Left lung (tissue), 10 donors: ENCODE measurements around the gene ZBED2. TPM values are rescaled to one million over a fixed set of nuclear protein-coding genes. Genes with fewer than 3 reads are reported as not detected.

Source experiments
- ATAC-seq: fragments of 200-7000 bp; cut with Tn5 transposase; one replicate; pipeline ENCODE4 v1.9.1; 2020; ENCODE audit warnings: moderate library complexity
- DNase-seq, 4 donors: peaks; one replicate each; pipeline ENCODE4 v3.0.0-alpha.2; 2013 to 2020
- H3K27ac ChIP-seq, 2 donors: fragments of 200-600 bp; sonication (generic) in 1 of 2; one replicate each; pipeline versions ENCODE4 v1.5.0 to v1.8.0; 2020 to 2021
- H3K27me3 ChIP-seq, 2 donors: fragments of 200-600 bp; sonication (generic) in 1 of 2; one replicate each; pipeline versions ENCODE4 v1.5.0 to v1.8.0; 2020 to 2021
- H3K36me3 ChIP-seq, 2 donors: fragments of 200-600 bp; sonication (generic) in 1 of 2; one replicate each; pipeline versions ENCODE4 v1.5.0 to v1.8.0; 2020 to 2021
- H3K4me1 ChIP-seq, 2 donors: fragments of 200-600 bp; one replicate each; pipeline ENCODE4 v1.8.0; 2021
- H3K4me3 ChIP-seq, 2 donors: fragments of 200-600 bp; sonication (generic) in 1 of 2; one replicate each; pipeline versions ENCODE4 v1.5.0 to v1.8.0; 2020 to 2021; ENCODE audit warnings: mild to moderate bottlenecking in 1 of 2
- H3K9me3 ChIP-seq, 2 donors: fragments of 200-600 bp; sonication (generic) in 1 of 2; one replicate each; pipeline versions ENCODE4 v1.5.0 to v1.8.0; 2020 to 2021
- CTCF ChIP-seq, 2 donors: fragments of 200-600 bp; sonication (generic) in 1 of 2; IDR thresholded peaks; one replicate each; pipeline versions ENCODE4 v1.5.0 to v1.8.0; 2021; ENCODE audit warnings: antibody characterized with exemption in 2 of 2
- intact Hi-C, 2 donors: fragments of 100-400 bp; cut with DNase I; formaldehyde crosslinking; loops; one replicate each; pipeline versions ENCODE4 v1.11.2 to v1.14.2; 2022
- polyA plus RNA-seq, 6 donors: library from polyadenylated mRNA; unstranded; fragments of 120-200 nt; gene quantifications; one replicate each; pipeline ENCODE4 v1.2.1, GENCODE V29; 2013; ENCODE audit not compliant: insufficient read length in 6 of 6
- total RNA-seq, 2 donors: library from RNA; stranded (reverse); fragmentation: NEBNext Ultra II Directional; extraction: Animal tissue kit (Norgen Biotek cat#: 25700); gene quantifications; one replicate each; pipeline ENCODE4 v1.2.1, GENCODE V29; 2021
- donor health status: DM: no; HTN: yes; CAD: no.
- donor health status: DM: no; HTN: no; CAD: no.

The ZBED2 gene
- total and polyA plus RNA-seq, 8 donors, result 0.11 to 19.2 (median 0.21) TPM

- Histone ChIP-seq H3K27me3 (no peaks in the 10 kb centered on the region), H3K9me3 (no peaks in the 10 kb centered on the region), H3K36me3 (no peaks in the 10 kb centered on the region), H3K4me3 (no peak overlapping the region), H3K4me1 (no peaks in the 10 kb centered on the region), H3K27ac (no peak overlapping the region)
- no peak for ATAC-seq
- no peak for DNase-seq
- TF ChIP-seq CTCF (IDR thresholded peaks at IDR 0.05), result no peak
- intact Hi-C loops, result no loop called here
Measured at GRCh38 chr3:111598139-111598538, 3.0 kb upstream of the ZBED2 start.

- Histone ChIP-seq H3K27me3 (no peaks in the 10 kb centered on the region), H3K4me1 (no peaks in the 10 kb centered on the region), H3K9me3 (no peaks in the 10 kb centered on the region), H3K36me3 (no peaks in the 10 kb centered on the region), H3K4me3 (no peak overlapping the region), H3K27ac (no peak overlapping the region)
- intact Hi-C loops, result no loop called here
- DNase-seq, result no peak
- ATAC-seq, result no peak
- no peak for TF ChIP-seq CTCF (IDR thresholded peaks at IDR 0.05)
Measured at GRCh38 chr3:111596328-111596727, 1.2 kb upstream of the ZBED2 start.

- intact Hi-C loops, result no loop called here
- ATAC-seq, result peak; percentile 55
- no peak for TF ChIP-seq CTCF (IDR thresholded peaks at IDR 0.05)
- Histone ChIP-seq H3K27ac (peak overlapping the region in 1 of 2 donors; percentile 48), H3K36me3 (no peaks in the 10 kb centered on the region), H3K4me3 (peak overlapping the region in 1 of 2 donors; percentile 26), H3K27me3 (no peaks in the 10 kb centered on the region), H3K9me3 (no peaks in the 10 kb centered on the region), H3K4me1 (no peaks in the 10 kb centered on the region)
- no peak for DNase-seq
Measured at GRCh38 chr3:111594781-111595180, 365 bp downstream of the ZBED2 start.

- H3K27ac ChIP-seq, result peak overlapping the region in 1 of 2 donors; percentile 48
- TF ChIP-seq CTCF (IDR thresholded peaks at IDR 0.05), result no peak
- DNase-seq (no peak), ATAC-seq (peak; percentile 76)
- no peaks in the 10 kb centered on the region for H3K4me1 ChIP-seq
- intact Hi-C loops, result no loop called here
- H3K4me3 ChIP-seq, result peak overlapping the region in 1 of 2 donors; percentile 26
- H3K27me3 ChIP-seq, result no peaks in the 10 kb centered on the region
- no peaks in the 10 kb centered on the region for H3K9me3 ChIP-seq
- no peaks in the 10 kb centered on the region for H3K36me3 ChIP-seq
Measured at GRCh38 chr3:111594205-111594604, 941 bp downstream of the ZBED2 start.

GRCh38 chr3:111593666-111594065, 1.5 kb downstream of the ZBED2 start:
- peak in 1 of 4 donors; percentile 62 for DNase-seq
- Histone ChIP-seq H3K36me3 (no peaks in the 10 kb centered on the region), H3K27me3 (no peaks in the 10 kb centered on the region), H3K4me3 (peak overlapping the region in 1 of 2 donors; percentile 23), H3K4me1 (no peaks in the 10 kb centered on the region), H3K9me3 (no peaks in the 10 kb centered on the region), H3K27ac (peak overlapping the region in 1 of 2 donors; percentile 41)
- intact Hi-C loops, result no loop called here
- no peak for TF ChIP-seq CTCF (IDR thresholded peaks at IDR 0.05)
- no peak for ATAC-seq
